Measurements from ENCODE around the gene TCF19.
"Not testable (repeated sequence)": the region's sequence is repeated elsewhere in the genome, so short reads cannot be mapped to it uniquely, and the experiment has no call there.

Gene TCF19

DNA sequence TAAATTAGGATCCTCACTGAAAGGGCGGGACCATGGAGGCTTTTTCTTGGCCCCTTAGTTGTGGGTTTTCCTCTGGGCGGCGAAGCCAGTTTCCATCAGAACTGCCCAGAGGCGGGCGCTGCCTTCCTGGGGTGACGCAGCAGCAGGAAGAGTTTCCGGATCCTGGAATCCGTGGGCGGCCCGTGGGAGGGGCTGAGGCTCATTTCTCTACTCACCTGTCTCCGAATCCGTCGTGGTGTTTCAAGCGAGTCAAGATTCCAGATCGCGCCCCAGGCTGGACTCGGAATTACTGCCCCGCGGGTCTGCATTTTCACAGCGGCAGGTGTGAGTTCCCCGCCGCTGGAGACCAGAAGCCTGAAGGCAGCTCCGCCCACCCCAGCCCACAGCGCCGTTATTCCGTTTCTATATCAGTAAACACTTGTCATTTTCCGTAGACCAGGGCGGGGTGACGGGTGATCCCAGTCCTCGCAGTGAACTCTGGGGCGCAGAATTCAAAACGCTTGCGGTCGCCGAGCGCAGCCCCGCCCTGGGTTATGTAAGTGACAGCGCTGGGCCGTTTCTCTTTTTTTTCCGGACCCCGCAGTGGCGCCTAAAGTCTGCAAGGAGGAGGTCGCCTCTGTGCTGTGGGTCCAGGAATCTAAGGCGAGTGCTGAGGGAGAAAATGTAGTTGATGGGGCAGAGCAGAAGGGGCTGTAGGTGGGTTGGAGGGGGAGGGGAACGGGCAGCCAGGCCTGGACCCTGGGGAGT is 39.3 kb downstream of the TCF19 start:
- H3K4me3 ChIP-seq (ENCODE audit: low read length) = peak overlapping the region; percentile 90
- DNase-seq (ENCODE audit: low read depth, low spot score) = peak; percentile 91

DNA sequence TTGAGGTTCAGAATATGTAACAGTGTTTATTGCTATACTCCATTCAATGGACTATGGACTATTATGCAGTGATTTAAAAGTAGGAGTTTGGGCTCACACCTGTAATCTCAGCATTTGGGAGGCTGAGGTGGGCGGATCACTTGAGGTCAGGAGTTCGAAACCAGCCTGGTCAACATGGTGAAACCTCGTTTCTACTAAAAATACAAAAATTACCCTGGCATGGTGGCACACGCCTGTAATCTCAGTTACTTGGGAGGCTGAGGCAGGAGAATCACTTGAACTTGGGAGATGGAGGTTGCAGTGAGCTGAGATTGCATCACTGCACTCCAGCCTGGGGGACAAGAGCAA is 40.7 kb downstream of the TCF19 start:
- peak overlapping the region; percentile 90 for H3K4me3 ChIP-seq (ENCODE audit: low read length)
- not testable (repeated sequence) for DNase-seq (ENCODE audit: low read depth, low spot score)

DNA sequence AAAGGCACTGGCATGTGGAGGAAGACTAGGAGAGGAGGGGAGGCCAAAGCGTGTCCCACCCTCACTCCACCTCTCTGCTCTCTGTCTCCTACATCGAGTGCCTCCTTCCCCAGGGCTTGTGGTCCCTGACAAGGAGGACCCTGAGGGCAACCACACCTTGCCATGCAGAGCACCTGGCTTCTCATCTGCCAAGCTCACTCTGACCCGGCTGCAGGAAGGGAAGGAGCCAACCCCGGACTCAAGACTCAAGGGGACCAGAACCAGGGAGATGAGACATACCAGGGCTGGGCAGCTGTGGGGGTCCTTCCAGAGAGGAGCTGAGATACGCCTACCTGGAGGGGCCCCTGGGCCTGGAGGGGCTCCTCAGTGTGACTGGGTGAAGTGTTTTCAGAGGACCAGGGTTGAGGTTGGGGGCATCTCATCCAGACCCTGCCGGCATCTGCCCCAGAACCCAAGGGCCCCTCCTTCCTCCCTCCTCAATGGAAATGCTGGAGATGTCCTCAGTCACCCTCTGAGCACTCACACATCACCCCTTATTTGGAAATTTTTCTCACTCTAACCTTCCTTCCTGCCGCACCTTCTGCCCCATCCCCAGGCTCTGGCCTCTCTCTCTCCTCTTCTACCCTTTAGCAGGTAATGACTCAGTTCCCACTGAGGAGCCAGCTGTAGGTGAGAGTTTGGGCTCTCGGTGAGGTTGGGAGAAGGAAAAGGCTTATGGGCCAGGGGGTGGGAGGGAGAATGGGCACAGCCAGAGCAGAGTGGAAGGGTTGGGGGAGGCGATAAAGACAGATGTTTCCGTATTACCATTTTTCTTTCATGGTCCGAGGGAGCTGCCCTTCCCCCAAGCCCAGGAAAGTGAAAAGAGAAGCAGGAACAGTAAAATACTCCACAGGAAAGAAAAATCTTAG is 44.1 kb downstream of the TCF19 start:
- no peak for DNase-seq (ENCODE audit: low read depth, low spot score)
- no peak overlapping the region for H3K4me3 ChIP-seq (ENCODE audit: low read length)

DNA sequence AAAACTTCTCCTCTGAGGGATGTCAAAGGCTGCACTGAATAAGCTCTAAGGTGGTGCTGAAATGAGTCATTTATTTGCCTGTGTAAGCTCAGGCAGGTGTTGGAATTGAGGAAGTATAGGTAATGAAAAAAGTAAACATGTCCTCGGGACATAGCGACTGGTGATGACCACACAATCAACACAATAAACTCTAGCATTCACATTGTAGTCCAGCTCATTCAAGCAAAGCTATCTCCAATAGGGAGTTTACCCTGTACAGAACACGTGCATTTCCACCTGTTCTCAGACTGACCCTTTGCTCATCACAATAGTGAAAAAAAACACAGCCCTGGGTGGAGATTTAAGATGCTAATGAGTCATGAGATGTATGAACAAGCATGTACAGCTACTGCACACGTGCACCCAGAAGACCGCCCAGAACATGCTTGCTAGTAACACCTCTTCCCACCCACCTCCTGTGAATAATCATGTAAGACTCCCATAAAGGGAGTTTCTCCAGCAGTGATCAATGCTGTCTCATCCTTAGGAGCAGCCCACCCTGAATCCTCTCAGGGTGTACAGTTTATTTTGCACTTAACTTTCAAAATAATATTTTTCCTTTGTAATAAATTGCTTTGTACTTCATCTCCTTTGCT is 45.1 kb downstream of the TCF19 start:
- DNase-seq (ENCODE audit: low read depth, low spot score) = peak; percentile 54
- H3K4me3 ChIP-seq (ENCODE audit: low read length) = peak overlapping the region; percentile 52

DNA sequence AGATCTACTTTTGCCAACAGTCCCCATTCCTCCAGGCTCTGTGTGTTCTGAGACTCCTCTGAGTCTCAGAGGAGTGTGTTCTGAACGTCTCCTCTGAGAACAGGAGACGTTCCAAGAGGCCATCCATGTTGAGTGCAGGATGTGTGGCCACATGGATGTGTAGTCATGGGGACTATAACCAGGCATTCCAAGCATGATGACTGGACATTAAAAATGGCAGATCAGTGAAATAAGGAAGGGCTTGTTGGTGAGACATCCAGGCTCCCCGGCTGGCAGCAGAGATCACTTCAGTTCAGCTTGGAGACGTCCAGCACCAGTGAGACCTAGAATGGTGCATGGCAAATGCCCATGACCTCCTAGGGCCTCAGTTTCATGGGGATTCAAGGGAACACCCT is 46.4 kb downstream of the TCF19 start:
- H3K4me3 ChIP-seq (ENCODE audit: low read length) = peak overlapping the region; percentile 52
- no peak for DNase-seq (ENCODE audit: low read depth, low spot score)

DNA sequence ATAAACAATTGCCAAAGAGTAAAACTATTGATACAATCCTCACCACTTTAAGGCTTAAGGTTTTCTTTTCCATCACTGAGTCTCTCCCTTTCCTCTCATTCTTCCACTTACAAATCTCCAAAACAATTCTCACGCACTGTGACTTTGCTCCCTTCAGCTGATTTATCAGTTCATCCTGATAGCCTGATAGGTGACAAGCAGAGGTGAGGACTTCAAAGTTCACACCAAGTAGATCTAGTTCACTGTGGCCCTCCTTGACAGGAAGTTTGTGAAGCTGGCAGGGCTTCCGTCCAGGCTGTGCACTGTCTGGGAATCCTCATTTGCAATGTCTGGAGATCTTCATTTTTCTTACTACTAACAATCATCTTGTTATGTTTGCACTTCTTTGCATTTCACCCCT is 47.2 kb downstream of the TCF19 start:
- H3K4me3 ChIP-seq (ENCODE audit: low read length) = no peak overlapping the region
- no peak for DNase-seq (ENCODE audit: low read depth, low spot score)

DNA sequence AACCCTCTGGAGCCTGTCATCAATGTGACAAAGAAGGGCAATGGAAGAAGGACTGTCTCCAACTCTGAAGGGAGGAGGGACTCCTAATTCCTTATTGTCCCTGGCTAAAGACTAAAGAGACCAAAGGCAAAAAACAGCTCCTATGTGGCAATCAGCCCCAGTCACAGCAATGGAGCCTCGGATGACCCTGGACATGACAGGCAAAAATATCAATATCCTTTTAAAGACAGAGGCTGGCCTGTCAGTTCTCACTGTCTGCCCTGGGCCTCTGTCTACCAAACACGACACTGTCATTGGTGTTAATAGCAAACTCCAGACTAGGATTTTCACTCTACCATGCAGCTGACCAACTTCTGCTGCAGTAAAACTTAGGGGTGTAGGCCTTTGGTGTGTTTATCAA is 50.1 kb downstream of the TCF19 start:
- no peak overlapping the region for H3K4me3 ChIP-seq (ENCODE audit: low read length)
- no peak for DNase-seq (ENCODE audit: low read depth, low spot score)

DNA sequence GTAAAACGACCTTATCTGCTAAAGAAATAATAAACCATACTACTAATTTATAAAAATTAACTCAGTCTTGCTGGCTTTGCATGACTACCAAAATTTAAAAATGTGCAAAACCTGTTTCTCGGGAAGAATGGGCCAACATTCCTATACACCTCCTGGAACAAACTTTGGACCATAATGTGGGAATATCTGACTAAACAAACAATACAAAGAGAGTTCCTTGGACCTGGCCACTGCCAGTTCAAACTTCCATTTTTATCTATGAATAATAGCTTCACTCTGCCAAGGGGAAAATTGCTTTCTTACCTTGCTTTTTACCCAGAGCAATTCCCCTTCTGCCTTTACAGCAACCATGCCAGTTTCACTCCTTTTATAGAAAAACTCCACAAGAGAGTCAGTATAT is 50.7 kb downstream of the TCF19 start:
- H3K4me3 ChIP-seq (ENCODE audit: low read length) = no peak overlapping the region
- no peak for DNase-seq (ENCODE audit: low read depth, low spot score)

DNA sequence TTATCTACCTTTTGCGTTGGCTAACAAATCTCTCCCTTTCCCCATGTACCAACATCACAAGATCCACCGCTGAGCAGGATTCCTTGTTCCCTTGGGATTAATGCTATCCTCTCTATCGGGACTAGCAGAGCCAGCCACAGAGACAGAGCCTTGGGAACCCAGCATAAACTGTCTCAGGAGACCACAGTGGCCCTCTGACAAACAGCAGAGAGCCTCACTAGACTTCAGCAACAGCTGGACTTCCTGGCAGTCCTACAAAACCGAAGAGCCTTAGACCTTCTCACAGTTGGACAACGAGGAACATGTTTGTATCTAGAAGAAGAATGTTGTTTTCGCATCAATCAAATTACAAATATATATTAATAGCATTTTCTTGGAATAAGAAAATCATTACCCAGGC is 51.7 kb downstream of the TCF19 start:
- H3K4me3 ChIP-seq (ENCODE audit: low read length) = no peak overlapping the region
- DNase-seq (ENCODE audit: low read depth, low spot score) = no peak

DNA sequence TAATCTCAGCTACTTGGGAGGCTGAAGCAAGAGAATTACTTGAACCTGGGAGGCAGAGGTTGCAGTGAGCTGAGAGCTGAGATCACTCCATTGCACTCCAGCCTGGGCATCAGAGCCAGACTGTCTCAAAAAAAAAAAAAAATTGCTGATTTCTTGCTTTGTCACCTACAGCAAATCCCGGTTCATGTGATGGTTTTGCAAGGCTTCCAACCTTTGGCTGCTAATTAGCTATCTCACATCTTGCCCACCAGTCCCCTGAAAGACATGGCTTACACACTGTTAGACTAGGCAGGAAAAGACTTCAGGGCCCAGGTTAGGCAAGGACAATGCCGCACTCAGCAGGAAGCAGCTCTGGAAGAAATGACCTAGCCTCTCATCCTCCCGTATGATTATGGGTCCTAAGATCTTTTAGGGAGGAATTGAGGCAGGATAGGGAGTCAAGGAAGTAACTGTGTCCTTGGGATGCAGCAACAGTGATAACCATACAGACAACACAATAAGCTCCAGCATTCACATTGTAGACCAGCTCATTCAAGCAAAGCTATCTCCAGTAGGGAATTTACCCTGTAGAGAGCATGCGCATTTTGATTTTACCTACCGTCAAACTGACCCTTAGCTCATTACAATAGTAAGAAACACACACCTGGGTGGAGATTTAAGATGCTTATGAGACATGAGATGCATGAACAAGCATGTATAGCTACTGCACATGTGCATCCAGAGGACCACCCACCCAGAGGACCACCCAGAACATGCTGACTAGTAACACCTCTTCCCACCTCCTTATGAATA is 52.5 kb downstream of the TCF19 start:
- H3K4me3 ChIP-seq (ENCODE audit: low read length) = no peak overlapping the region
- no peak for DNase-seq (ENCODE audit: low read depth, low spot score)
